GM19397 (cell line): ENCODE data around the gene ZNF236.

Experiments used
- ATAC-seq: cut with Tn5 transposase; IDR thresholded peaks from one replicate; pipeline ENCODE4 v1.9.1; 2021; ENCODE audit warnings: mild to moderate bottlenecking, moderate library complexity; ENCODE audit not compliant: unreplicated experiment

ZNF236 gene

GRCh38 chr18:76819411-76820136 lies 2.8 kb upstream of the ZNF236 start:
- no peak for ATAC-seq

DNA sequence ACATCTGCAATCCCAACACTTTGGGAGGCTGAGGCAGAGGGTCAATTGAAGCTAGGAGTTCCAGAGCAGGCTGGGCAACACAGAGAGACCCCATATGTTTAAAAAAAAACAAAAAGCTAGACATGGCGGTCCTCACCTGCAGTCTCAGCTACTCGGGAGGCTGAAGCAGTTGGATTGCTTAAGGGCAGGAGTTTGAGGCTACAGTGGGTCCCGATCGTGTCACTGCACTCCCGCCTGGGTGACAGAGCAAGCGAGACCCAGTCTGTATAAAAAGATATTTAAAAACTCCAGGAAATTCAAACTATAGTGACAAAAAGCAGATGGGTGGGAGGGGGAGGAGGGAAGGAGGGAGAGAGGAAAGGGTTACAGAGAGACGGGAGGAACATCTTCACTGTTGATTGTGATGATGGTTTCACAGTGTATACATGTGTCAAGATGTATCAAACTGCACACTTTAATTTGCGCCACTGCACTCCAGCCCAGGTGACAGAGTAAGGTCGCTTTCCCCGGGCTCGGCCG lies 942 bp upstream of the ZNF236 start:
- no peak for ATAC-seq

- peak; percentile 53 for ATAC-seq
Observed at GRCh38 chr18:76821875-76822505, 367 bp upstream of the ZNF236 start.

- ATAC-seq: no peak
Observed at GRCh38 chr18:76823161-76823538, 793 bp downstream of the ZNF236 start.

GRCh38 chr18:76823587-76824011 lies 1.2 kb downstream of the ZNF236 start:
- ATAC-seq: no peak

DNA sequence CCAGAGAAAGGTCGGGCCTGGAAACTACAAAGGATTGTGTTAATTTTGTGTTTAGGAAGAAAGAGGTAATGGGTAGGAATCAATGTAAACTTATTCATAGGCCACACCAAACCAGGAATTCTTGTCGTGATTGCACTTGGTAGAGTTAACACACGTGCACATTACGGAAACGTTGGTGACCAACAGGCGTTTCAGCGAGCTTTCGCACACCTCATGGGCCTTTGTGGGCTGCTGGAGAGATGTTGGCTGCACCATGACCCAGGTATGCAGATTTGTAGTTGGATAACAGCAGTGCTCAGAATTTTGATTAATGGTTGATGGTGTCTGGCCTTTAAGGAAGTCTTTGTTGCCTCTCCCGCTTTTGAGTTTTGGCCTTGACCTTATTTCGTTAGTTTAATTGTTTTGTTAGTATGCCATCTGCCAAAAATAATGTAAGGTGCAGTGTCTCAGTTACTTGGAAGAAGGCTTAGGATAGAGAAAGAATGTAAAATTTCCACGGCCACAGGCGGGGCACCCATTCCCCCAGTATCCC lies 1.9 kb downstream of the ZNF236 start:
- ATAC-seq: no peak

- ATAC-seq: no peak
Observed at GRCh38 chr18:76824754-76825153, 2.4 kb downstream of the ZNF236 start.

DNA sequence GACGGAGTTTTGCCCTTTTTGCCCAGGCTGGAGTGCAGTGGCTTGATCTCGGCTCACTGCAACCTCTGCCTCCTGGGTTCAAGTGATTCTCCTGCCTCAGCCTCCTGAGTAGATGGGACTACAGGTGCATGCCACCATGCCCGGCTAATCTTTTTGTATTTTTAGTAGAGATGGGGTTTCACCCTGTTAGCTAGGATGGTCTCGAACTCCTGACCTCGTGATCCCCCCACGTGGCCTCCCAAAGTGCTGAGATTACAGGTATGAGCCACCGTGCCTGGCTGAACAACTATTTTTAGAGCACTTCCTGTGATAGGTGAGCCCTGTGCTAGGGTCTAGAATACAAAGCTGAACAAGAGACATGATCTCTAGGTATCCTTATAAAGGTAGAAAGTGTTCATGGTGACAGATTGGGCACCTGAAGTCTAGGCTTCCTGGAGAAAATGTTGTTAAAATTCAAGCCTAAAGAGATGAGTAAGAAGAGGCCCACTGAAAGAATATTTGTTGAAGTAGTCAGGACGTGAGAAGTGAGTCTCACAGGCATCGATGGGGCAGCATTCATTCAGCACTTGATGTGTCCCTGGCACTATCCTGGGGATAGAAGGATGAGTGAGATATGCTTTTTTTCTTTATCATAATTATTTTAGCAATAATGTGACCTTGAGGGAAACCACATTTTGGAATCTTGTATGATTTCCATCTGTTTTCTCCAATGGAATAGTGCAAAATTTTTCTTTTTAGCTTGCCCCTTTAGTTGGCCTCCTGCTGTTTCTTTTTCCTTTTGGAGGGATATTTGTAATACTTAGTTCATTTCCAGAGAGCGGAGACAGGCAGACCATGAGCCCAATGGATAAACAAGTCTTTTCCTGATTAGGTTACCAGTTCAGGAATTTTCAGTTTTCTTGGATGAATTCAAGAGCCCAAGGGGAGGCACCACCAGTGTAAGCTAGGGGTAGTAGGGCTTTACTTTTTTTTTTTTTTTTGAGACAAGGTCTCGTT lies 5.1 kb downstream of the ZNF236 start:
- ATAC-seq: no peak

DNA sequence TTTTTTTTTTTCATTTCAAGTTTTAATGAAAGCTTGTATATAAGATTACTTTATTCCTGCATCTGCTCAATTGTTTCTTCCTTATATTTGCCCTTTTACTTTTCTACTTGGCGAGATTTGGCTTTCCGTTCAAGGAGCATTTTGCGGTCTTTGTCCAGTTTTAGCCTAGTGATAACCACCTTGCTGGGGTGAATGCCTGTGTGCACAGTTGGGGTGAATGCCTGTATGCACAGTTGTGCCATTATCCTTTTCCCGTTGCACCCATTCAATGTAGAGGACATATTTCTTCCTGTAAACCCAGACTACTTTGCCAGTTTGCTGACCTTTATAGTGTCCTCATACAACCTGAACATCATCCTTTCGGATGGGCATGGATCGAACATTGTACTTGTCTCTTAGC lies 12.0 kb downstream of the ZNF236 start:
- ATAC-seq: no peak

GRCh38 chr18:76835380-76835779 lies 13.0 kb downstream of the ZNF236 start:
- ATAC-seq: no peak

DNA sequence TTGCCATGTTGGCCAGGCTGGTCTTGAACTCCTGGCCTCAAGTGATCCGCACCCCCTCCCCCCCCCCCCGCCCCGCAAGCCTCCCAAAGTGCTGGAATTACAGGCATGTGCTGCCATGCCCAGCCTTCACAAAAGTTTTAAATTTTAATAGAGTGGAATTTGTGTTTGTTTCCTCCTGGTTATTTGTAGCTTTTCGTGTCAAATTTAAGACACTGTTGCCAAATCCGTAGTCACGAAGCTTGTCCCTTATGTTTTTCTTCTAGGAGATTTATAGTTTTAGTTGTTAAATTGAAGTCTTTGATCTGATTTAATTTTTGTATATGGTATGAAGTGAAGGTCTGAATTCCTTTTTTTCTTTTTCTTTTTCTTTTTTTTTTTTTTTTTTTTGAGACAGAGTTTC lies 14.7 kb downstream of the ZNF236 start:
- no peak for ATAC-seq

GRCh38 chr18:76838182-76838581 lies 15.8 kb downstream of the ZNF236 start:
- no peak for ATAC-seq

DNA sequence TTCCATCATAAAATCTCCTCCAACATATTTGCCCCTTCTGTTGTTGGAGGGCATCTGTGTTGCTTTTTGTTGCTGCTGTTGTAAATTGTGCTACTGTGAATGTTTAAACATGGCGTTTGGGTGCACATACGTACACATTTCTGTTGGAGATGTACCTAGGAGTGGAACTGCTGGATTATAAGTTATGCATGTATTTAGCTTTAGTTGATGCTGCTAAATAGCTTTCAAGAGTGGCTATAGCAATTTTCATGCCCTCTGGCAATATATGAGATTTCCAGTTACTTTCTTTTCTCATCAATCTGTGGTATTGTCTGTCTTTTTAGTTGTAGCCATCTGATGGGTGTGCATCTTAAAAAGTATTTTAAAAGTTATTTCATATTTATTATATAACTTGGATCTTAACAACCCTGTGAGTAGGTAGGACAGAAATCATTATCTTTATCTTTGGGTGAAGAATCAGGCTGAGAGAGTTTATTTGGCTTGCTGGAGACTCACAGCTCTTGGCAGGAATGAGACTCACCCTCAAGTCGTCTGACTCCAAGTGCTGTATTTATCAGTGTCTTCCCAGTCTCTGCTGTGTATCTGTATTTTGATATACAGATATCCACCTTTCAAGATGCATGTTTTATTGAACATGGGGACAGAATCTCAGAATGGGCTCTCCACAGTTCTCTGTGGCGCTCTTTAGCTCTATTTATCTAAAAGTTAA lies 16.9 kb downstream of the ZNF236 start:
- ATAC-seq: no peak

- no peak for ATAC-seq
Observed at GRCh38 chr18:76842837-76843530, 20.6 kb downstream of the ZNF236 start.

DNA sequence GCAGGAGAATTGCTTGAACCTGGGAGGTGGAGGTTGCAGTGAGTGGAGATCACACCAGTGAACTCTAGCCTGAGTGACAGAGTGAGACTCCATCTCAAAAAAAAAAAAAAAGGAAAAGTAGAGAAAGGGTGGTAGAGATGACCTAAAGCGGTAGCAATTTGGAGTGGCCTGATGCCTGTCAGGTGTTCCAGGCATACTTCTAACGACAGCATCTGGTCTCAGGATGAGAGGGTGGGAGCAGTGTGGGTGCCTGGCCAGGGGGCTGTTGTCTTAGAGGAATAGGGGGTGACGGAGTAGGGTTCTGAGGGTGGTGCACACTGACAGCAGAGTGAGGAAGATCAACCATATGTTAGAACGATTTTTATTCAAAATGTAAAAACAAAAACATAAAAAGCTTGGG lies 21.8 kb downstream of the ZNF236 start:
- no peak for ATAC-seq

DNA sequence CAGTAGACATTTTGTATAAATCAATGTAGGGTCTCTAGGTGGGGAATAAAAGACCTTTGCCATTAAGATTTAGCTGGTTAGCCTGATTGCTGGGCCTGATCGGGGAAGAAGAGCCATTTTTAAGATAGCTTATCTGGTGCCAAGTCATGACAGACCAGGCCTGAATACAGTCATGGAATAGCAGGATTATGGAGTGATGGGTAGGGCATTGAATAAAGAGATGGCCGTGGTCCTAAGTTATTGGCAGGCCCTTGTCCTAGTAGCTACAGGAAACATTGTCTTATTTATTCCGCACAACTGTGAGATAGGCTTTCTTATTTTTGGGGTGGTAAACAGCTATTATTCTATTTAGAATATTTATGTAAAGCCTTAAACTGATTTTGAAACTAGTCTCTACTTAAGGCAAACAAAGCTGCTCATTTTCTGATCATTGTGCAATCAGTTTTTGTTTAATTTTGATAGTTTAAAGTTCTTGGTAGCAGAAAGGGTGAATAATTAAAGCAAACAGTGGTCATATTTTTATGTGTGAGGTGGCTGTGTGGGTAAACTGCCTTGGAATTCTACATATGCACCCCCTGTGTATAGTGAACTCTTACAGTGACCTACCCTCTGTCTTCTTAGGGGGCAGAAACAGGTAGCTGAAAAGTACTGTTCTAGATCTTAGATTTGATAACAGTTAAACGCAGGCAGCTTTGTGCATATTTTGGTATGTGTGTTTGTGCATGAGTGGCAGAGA lies 22.6 kb downstream of the ZNF236 start:
- no peak for ATAC-seq

- ATAC-seq: no peak
Observed at GRCh38 chr18:76846217-76846616, 23.9 kb downstream of the ZNF236 start.

- no peak for ATAC-seq
Observed at GRCh38 chr18:76847916-76848315, 25.6 kb downstream of the ZNF236 start.

GRCh38 chr18:76850112-76850511 lies 27.8 kb downstream of the ZNF236 start:
- no peak for ATAC-seq
